Measurements from ENCODE around the gene IL34. TPM values are rescaled to one million over a fixed set of nuclear protein-coding genes. Genes with fewer than 3 reads are reported as not detected.

IL34 gene
- polyA plus RNA-seq, 1 of the 3 experiments (the other 2 are of a cell fraction), result 0.18 TPM

DNA sequence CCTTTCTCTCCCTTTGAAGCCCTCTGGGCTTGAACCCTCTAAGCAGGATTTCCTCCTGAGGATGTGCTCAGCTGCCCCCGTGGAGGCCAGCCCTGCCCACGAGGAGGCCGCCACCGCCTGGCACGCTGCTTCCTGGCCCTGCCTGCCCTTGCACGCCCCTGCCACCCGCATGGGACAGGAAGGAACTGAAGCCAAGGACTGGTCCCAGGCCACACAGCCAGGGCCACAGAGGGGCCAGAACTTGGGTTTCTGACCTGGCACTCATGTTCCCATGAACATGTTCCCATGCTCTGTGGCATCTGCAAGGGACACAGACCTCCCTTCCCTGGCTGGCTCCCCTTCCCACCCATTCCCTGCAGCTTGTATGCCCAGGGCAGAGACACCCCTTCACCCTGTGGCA lies 63.6 kb downstream of the IL34 start:
- WGBS (ENCODE audit: low lambda C conversion rate), result no CpG with 5 or more reads among the region's 7 CpGs

More for the DNA sequence above, 63.6 kb downstream of the IL34 start:
- Histone ChIP-seq H3K79me2 (ENCODE audit: insufficient read depth) (no peaks in the 10 kb centered on the region), H3K9me2 (no peaks in the 10 kb centered on the region), H3F3A (replicated peaks; ENCODE audit: insufficient read depth) (peaks cover 30% of the 10 kb centered on the region), H3K36me3 (replicated peaks in 1 of 2; ENCODE audit: control insufficient read depth in 1 of 2, insufficient read depth in 2 of 2, low read length in 1 of 2) (no peaks in the 10 kb centered on the region), H3K4me1 (ENCODE audit: control insufficient read depth in 1 of 2, insufficient read depth in 2 of 2, low read depth in 1 of 2, low read length in 1 of 2) (peaks cover 33 to 79% of the 10 kb centered on the region in 2 experiments), H3K27ac (ENCODE audit: low read depth in 2 of 2, low read length in 1 of 2) (peak overlapping the region in 1 of 2 experiments; percentile 31; a peak in 1 of 4 replicates), H3K4me2 (no peak overlapping the region), H2AFZ (ENCODE audit: low read depth) (no peak overlapping the region), H3K27me3 (ENCODE audit: insufficient read depth) (no peaks in the 10 kb centered on the region), H3K4me3 (ENCODE audit: low read depth in 2 of 2, low read length in 1 of 2) (no peak overlapping the region), H3K9me3 (no peaks in the 10 kb centered on the region), H3K9ac (no peak overlapping the region), H4K20me1 (ENCODE audit: insufficient read depth) (no peaks in the 10 kb centered on the region)
- TF ChIP-seq RFX5 (IDR thresholded peaks at IDR 0.05; ENCODE audit: low read length) (no peak), TEAD4 (IDR thresholded peaks at IDR 0.05; ENCODE audit: borderline replicate concordance, insufficient read depth) (no peak), FOXJ3 (CRISPR knock-in tag; IDR thresholded peaks at IDR 0.05) (no peak), SMC3 (IDR thresholded peaks at IDR 0.05; ENCODE audit: low read depth, low read length) (no peak), FOSL2 (IDR thresholded peaks at IDR 0.05; ENCODE audit: borderline replicate concordance, low read depth) (no peak), NFIC (IDR thresholded peaks at IDR 0.05; ENCODE audit: borderline replicate concordance) (no peak), SIN3A (IDR thresholded peaks at IDR 0.05; ENCODE audit: borderline replicate concordance, low read depth, low read length) (no peak), YY1 (IDR thresholded peaks at IDR 0.05; ENCODE audit: low read depth) (no peak), POLR2AphosphoS5 (IDR thresholded peaks at IDR 0.05; ENCODE audit: low read depth, low read length) (no peak), FOXM1 (IDR thresholded peaks at IDR 0.05; ENCODE audit: low read depth) (no peak), CHD2 (IDR thresholded peaks at IDR 0.05; ENCODE audit: low read length, partially characterized antibody) (no peak), MXI1 (IDR thresholded peaks at IDR 0.05; ENCODE audit: low read depth, low read length) (no peak), TAF1 (IDR thresholded peaks at IDR 0.05; ENCODE audit: borderline replicate concordance, low read depth, low read length) (no peak)
- TF ChIP-seq, protein P1, sequence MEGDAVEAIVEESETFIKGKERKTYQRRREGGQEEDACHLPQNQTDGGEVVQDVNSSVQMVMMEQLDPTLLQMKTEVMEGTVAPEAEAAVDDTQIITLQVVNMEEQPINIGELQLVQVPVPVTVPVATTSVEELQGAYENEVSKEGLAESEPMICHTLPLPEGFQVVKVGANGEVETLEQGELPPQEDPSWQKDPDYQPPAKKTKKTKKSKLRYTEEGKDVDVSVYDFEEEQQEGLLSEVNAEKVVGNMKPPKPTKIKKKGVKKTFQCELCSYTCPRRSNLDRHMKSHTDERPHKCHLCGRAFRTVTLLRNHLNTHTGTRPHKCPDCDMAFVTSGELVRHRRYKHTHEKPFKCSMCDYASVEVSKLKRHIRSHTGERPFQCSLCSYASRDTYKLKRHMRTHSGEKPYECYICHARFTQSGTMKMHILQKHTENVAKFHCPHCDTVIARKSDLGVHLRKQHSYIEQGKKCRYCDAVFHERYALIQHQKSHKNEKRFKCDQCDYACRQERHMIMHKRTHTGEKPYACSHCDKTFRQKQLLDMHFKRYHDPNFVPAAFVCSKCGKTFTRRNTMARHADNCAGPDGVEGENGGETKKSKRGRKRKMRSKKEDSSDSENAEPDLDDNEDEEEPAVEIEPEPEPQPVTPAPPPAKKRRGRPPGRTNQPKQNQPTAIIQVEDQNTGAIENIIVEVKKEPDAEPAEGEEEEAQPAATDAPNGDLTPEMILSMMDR (IDR thresholded peaks at IDR 0.05), result no peak
- TF ChIP-seq, protein P2, sequence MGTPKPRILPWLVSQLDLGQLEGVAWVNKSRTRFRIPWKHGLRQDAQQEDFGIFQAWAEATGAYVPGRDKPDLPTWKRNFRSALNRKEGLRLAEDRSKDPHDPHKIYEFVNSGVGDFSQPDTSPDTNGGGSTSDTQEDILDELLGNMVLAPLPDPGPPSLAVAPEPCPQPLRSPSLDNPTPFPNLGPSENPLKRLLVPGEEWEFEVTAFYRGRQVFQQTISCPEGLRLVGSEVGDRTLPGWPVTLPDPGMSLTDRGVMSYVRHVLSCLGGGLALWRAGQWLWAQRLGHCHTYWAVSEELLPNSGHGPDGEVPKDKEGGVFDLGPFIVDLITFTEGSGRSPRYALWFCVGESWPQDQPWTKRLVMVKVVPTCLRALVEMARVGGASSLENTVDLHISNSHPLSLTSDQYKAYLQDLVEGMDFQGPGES (IDR thresholded peaks at IDR 0.05; ENCODE audit: low read depth, low read length), result no peak
- CTCF ChIA-PET, result interaction anchor here (0.9 to 1.4 kb wide), 2 partner anchors 17 to 31 kb away, joined by 3 to 4 read pairs; no protein-coding TSS in a partner anchor
- POLR2A ChIA-PET, result no interaction called here
- no peak for DNase-seq

Other genes starting within 250 kb of the IL34 start
- 11.4 and 19.9 TPM in 2 replicates for gene ST3GAL2, start 207.5 kb upstream of the IL34 start, polyA plus RNA-seq (2012; rRNA removed)
- gene FCSK, start 192.0 kb upstream of the IL34 start, polyA plus RNA-seq (2012; rRNA removed), result 9.7 and 10.4 TPM in 2 replicates
- 54.4 and 72.7 TPM in 2 replicates for gene COG4, start 123.0 kb upstream of the IL34 start, polyA plus RNA-seq (2012; rRNA removed)
- gene SF3B3, start 122.7 kb upstream of the IL34 start, polyA plus RNA-seq (2012; rRNA removed), result 75.9 and 81.7 TPM in 2 replicates
- gene MTSS2, start 39.5 kb downstream of the IL34 start, polyA plus RNA-seq (2012; rRNA removed), result 41.3 and 54.1 TPM in 2 replicates
- gene VAC14, start 154.6 kb downstream of the IL34 start, polyA plus RNA-seq (2012; rRNA removed), result 30.9 and 33.2 TPM in 2 replicates

All from SK-N-SH (cell line).